Glutamatergic neuron (in vitro differentiated cells): ENCODE data around the gene NUAK2. TPM values are rescaled to one million over a fixed set of nuclear protein-coding genes. Genes with fewer than 3 reads are reported as not detected.
"Not testable (repeated sequence)": the region's sequence is repeated elsewhere in the genome, so short reads cannot be mapped to it uniquely, and the experiment has no call there.

Source experiments
- DNase-seq: peaks from one replicate; pipeline ENCODE4 v3.0.0; 2022
- H3K27ac Mint-ChIP-seq: one replicate; pipeline ENCODE4 v1.8.0; 2020; ENCODE audit warnings: mild to moderate bottlenecking, mixed read lengths, inconsistent platforms; ENCODE audit not compliant: unreplicated experiment
- H3K27me3 Mint-ChIP-seq: one replicate; pipeline ENCODE4 v1.8.0; 2020; ENCODE audit warnings: mild to moderate bottlenecking, moderate library complexity, mixed read lengths, inconsistent platforms; ENCODE audit not compliant: unreplicated experiment
- H3K36me3 Mint-ChIP-seq: one replicate; pipeline ENCODE4 v1.8.0; 2020; ENCODE audit warnings: mild to moderate bottlenecking, mixed read lengths, inconsistent platforms; ENCODE audit not compliant: unreplicated experiment
- H3K4me1 Mint-ChIP-seq: one replicate; pipeline ENCODE4 v1.8.0; 2020; ENCODE audit warnings: mild to moderate bottlenecking, low read depth, mixed read lengths, inconsistent platforms; ENCODE audit not compliant: unreplicated experiment
- H3K4me3 Mint-ChIP-seq: one replicate; pipeline ENCODE4 v1.8.0; 2020; ENCODE audit warnings: mild to moderate bottlenecking, mixed read lengths, inconsistent platforms; ENCODE audit not compliant: unreplicated experiment
- H3K9me3 Mint-ChIP-seq: one replicate; pipeline ENCODE4 v1.8.0; 2020; ENCODE audit warnings: mild to moderate bottlenecking, moderate library complexity, mixed read lengths, inconsistent platforms; ENCODE audit not compliant: unreplicated experiment
- long read RNA-seq: library from polyadenylated mRNA; unstranded; transcript quantifications from one replicate; pipeline ENCODE4 v2.0.0, GENCODE V29; 2020; ENCODE audit not compliant: unreplicated experiment
- total RNA-seq: library from RNA; stranded (reverse); fragmentation: NEBNext Ultra II Directional; extraction: Animal tissue kit (Norgen Biotek cat#: 25700); gene quantifications from one replicate; pipeline ENCODE4 v1.2.1, GENCODE V29; 2021; ENCODE audit not compliant: unreplicated experiment
- TF ChIP-seq, protein P1 (sequence below): fragments of 200-600 bp; sonication (generic); IDR thresholded peaks from one replicate; pipeline ENCODE4 v1.5.0; 2021; ENCODE audit not compliant: partially characterized antibody, unreplicated experiment

Gene NUAK2
- total RNA-seq: 8.0 TPM
- long read RNA-seq, partial matches to known transcripts: 0 of 5 reads
- long read RNA-seq, other reads (novel, unspliced or antisense): 2 of 5 reads

DNA sequence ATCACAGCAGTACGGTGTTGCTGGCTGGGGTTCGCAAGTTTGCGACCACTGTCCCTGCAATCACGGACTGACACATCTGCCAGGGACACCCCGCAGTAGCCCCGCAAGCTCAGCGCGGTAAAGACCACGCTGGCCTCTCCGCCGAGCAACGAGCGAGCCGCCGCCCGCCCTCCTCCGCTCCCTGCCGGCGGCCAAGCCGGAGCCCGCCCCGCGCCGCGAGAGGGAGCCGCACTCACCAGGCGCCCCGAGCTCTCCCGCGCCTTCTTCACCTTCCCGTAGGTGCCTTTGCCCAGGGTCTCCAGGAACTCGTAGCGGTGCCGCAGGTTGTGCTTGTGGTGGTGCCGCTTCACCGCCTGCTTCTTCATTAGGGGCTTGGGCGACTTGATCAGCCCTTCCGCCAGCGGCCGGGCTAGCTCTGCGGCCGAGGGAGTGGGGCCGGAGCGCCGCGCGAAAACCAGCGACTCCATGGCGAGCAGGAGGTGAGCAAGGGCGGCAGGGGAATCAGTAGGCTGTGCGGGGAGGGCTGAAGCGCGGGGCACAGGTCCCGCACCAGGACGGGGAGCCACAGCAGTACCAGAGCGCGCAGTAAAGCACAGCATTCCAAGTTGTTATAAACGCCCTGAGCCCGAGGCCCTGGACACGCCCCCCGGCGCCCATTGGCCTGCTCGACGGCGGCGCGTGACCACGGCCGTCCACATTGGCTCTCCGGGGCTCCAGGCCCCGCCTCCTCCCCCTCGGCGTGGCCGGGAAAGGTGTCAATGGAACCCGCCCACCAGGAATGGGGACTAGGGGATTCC, at the start of gene NUAK2:
TSS of gene NUAK2 (minus strand) at position 584 of the 797 bp plus-strand sequence. CDS start at position 467, 117 bp downstream.
- no peaks in the 10 kb centered on the region for H3K36me3 Mint-ChIP-seq
- DNase-seq: peak; percentile 96
- H3K4me3 Mint-ChIP-seq: peak within 1 kb of the TSS; percentile 87
- peaks cover 30% of the 10 kb centered on the region for H3K4me1 Mint-ChIP-seq
- H3K27me3 Mint-ChIP-seq: peaks cover 8% of the 10 kb centered on the region
- H3K9me3 Mint-ChIP-seq: peaks cover 7% of the 10 kb centered on the region
- TF ChIP-seq, protein P1, sequence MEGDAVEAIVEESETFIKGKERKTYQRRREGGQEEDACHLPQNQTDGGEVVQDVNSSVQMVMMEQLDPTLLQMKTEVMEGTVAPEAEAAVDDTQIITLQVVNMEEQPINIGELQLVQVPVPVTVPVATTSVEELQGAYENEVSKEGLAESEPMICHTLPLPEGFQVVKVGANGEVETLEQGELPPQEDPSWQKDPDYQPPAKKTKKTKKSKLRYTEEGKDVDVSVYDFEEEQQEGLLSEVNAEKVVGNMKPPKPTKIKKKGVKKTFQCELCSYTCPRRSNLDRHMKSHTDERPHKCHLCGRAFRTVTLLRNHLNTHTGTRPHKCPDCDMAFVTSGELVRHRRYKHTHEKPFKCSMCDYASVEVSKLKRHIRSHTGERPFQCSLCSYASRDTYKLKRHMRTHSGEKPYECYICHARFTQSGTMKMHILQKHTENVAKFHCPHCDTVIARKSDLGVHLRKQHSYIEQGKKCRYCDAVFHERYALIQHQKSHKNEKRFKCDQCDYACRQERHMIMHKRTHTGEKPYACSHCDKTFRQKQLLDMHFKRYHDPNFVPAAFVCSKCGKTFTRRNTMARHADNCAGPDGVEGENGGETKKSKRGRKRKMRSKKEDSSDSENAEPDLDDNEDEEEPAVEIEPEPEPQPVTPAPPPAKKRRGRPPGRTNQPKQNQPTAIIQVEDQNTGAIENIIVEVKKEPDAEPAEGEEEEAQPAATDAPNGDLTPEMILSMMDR: peak; percentile 12
- H3K27ac Mint-ChIP-seq: peak within 1 kb of the TSS; percentile 84

DNA sequence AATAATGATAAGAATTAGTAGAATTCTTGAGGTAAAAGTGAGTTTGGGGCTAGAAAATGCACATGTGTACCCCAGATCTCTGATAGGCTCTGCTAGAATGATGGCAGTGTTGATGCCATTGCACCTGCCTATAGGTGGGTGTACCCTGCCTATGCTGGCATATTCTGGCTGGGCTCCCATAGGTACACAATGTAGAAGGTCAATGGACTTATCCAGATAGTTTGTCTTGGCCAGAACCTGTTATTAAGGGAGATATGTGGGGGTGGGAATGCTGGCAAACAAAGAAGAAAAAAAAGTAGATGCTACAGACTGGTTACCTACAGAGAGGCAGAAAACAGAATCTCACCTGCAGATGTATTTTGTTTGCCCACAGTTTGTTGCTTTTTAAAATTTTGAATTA, 49.2 kb upstream of the NUAK2 start:
- Mint-ChIP-seq H3K27ac (no peak overlapping the region), H3K36me3 (no peaks in the 10 kb centered on the region), H3K27me3 (no peaks in the 10 kb centered on the region), H3K9me3 (peaks cover 3% of the 10 kb centered on the region), H3K4me1 (peaks cover 30% of the 10 kb centered on the region), H3K4me3 (no peak overlapping the region)
- DNase-seq: no peak
- TF ChIP-seq, protein P1: no peak

DNA sequence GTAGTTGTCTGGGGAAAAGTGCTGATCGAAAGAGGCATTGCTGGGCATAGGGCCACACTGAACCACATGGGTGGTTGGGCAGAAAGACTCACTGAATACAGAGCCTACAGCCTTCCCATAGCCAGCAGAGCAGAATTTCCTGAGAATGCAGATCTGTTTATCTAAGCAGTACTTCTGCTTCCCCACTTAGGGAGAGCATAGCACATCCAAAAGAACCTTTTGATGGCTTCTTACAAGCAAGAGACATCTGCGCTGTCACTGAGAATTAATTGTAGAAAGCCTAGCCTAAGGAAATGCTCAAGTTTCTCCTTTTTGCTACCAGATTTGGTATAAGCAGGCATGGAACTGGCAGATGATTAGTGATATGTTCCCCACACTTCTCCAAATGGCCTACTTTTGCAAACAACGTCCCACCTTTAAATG, 48.2 kb upstream of the NUAK2 start:
- no peak overlapping the region for H3K4me3 Mint-ChIP-seq
- TF ChIP-seq, protein P1: no peak
- DNase-seq: no peak
- H3K36me3 Mint-ChIP-seq: no peaks in the 10 kb centered on the region
- no peaks in the 10 kb centered on the region for H3K27me3 Mint-ChIP-seq
- peaks cover 2% of the 10 kb centered on the region for H3K9me3 Mint-ChIP-seq
- H3K4me1 Mint-ChIP-seq: peaks cover 23% of the 10 kb centered on the region
- no peak overlapping the region for H3K27ac Mint-ChIP-seq

DNA sequence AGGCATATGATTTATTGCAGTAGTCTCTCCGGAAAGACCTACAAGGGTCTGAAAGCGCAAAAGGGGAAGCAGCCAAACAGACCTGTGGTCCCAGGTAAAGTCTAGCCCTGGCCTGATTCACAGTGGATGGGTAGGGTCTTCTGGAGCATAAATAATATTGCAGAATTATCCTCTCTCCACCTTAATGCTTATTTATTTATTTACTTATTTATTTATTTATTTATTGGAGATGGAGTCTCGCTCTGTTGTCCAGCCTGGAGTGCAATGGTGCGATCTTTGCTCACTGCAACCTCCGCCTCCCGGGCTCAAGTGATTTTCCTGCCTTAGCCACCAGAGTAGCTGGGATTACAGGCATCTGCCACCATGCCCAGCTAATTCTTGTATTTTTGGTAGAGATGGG, 46.9 kb upstream of the NUAK2 start:
- TF ChIP-seq, protein P1: no peak
- no peak for DNase-seq
- Mint-ChIP-seq H3K36me3 (no peaks in the 10 kb centered on the region), H3K9me3 (no peaks in the 10 kb centered on the region), H3K4me1 (peaks cover 12% of the 10 kb centered on the region), H3K27me3 (no peaks in the 10 kb centered on the region), H3K27ac (no peak overlapping the region), H3K4me3 (no peak overlapping the region)

DNA sequence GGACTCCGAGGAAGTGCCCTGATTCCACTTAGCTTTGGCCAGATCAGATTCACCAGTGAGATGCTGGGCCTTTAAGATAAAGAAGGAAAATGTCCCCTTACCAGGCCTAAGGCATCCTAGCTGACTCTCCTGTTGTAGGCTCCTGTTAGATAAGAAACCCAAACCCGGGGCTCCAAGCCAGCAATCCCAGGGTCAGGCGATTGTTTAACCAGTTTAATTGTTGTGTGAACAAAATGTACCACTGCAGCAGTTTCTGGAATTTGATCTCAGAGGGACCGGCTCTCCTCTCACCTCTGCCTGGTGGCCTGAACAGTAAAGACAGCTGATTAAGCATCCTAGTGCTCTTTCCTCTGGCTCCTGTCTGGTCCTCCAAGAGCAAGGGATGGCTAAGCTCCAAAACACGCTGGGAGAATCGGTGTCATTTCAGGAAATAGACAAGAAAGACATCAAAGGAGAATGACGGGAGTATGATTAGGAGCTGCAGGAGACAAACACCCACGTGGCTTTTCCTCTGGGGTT, 44.5 kb upstream of the NUAK2 start:
- DNase-seq: no peak
- H3K4me3 Mint-ChIP-seq: no peak overlapping the region
- TF ChIP-seq, protein P1: no peak
- peaks cover under 1% of the 10 kb centered on the region for H3K27me3 Mint-ChIP-seq
- no peaks in the 10 kb centered on the region for H3K9me3 Mint-ChIP-seq
- H3K4me1 Mint-ChIP-seq: peaks cover 1% of the 10 kb centered on the region
- no peak overlapping the region for H3K27ac Mint-ChIP-seq
- H3K36me3 Mint-ChIP-seq: no peaks in the 10 kb centered on the region

DNA sequence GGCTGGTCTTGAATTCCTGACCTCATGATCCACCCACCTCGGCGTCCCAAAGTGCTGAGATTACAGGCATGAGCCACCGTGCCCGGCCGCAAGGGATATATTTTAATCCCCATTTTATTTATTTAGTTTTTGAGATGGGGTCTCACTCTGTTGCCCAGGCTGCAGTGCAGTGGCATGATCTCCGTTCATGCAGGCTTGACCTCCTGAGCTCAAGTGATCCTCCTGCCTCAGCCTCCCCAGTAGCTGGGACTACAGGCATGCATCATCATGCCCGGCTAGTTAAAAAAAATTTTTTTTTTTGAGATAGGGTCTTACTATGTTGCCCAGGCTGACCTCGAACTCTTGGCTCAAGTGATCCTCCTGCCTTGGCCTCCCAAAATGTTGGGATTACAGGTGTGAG, 43.5 kb upstream of the NUAK2 start:
- H3K27ac Mint-ChIP-seq: not testable (repeated sequence)

More for the DNA sequence above, 43.5 kb upstream of the NUAK2 start:
- not testable (repeated sequence) for H3K9me3 Mint-ChIP-seq, H3K27me3 Mint-ChIP-seq, H3K36me3 Mint-ChIP-seq, DNase-seq, H3K4me3 Mint-ChIP-seq, H3K4me1 Mint-ChIP-seq
